Measurements from ENCODE around the gene ALDH1B1. TPM values are rescaled to one million over a fixed set of nuclear protein-coding genes. Genes with fewer than 3 reads are reported as not detected.

The ALDH1B1 gene
- total RNA-seq: 26.2 and 34.5 TPM in 2 replicates

DNA sequence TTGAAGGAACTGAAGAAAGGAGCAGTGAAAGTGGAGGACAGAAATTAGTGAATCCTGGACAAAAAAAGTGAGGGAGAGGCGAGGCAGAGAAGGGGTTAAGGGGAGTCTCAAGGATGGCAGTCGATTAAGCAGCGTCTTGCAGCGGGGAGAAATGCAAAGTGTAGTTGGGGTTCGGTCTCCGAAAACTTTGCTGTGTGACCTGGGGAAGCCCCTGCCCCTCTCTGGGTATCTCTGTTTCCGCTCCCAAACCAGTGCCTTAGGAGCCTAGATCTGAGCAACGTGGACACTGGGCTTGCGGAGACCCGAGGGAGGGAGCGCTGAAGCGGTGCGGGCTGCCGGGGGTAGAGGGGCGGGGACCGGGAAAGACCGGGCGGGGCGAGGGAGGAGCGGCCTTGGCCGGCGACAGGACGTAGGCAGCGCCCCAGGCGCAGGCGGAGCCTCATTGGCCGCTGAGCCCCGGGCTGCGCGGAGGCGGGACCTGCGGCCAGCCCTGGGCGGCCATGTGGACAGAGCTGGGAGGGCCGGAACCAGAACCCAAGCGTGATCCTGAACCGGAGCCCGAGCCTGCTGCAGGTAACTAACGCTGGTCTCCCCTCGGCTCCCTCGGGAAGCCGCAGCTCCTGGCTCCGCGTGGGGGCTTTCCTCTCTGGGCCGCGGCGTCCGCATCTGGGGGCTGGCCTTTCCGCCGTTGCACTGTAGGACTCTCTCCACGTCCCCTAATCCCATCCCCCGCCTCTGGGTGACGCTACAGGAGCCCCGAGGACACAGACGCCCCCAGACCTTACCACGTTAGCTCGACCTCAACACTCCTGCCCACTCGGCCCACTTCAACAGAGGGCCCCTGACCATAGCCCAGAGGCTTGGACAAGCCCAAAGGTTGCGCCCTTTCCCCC, at the start of gene ALDH1B1:
Gene ALDH1B1, plus strand, starts transcription at position 468 of the 893 bp plus-strand sequence. CDS start 3,047 bp downstream, outside the sequence.

DNA sequence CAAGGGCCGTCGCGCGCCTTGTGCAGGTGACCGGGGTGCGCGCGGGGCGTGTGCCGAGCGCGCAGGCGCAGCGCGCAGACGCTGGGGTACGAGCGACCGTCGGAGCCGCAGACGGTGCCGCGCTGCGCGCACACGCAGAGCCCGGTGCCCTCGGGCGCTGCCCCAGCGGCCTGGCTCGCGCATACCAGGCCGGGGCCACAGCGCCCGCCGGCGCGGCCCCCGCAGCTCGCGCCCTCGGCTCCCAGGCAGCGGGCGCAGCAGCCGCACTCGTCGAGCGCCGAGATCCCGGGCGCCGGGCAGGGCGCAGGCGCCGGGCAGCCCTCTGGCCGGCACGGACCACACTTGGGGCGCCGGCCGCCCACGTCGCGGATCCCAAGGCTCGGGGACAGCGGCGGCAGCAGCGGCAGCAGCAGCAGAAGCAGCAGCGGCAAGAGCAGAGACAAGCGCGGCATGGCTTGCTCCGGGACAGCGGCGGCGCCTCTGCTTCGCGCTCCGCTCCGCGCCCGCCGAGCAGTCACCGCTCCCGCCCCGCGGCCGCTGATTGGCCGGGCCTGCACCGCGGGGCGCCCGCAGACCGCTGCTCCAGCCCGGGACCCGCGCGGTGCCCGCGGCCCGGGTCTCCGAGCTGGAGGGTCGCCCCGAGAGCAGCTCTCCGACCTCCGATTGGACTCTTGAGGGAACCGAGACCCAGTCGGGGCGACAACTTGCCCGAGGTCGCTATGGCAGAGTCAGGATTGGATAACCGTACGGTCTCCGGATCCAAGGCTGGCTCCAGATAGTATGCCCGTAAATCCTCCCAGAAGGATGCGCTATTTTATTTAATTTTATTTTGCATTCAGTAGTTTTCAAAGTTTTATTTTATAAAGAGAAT, 31.7 kb downstream of the ALDH1B1 start, which contains the start of gene IGFBPL1:
Gene IGFBPL1, minus strand, starts transcription at position 482 of the 871 bp plus-strand sequence. Its CDS starts 30 bp downstream, at position 452.

Other genes with a start within 250 kb of the ALDH1B1 start
- 0.13 and 0.29 TPM in 2 replicates for gene IGFBPL1, start 31.8 kb downstream of the ALDH1B1 start, total RNA-seq
- gene ANKRD18A, start 227.9 kb downstream of the ALDH1B1 start, total RNA-seq: 0.53 and 1.1 TPM in 2 replicates